ENCODE results near the gene S1PR5. TPM values are rescaled to one million over a fixed set of nuclear protein-coding genes. Genes with fewer than 3 reads are reported as not detected.
"Not testable (repeated sequence)": the region's sequence is repeated elsewhere in the genome, so short reads cannot be mapped to it uniquely, and the experiment has no call there.

The S1PR5 gene
- polyA plus RNA-seq, 3 donors, result 0.18 to 0.46 TPM; not detected in 1

- peak within 1 kb of the TSS; percentile 28 to 83 for H3K27ac ChIP-seq (ENCODE audit: low read depth in 1 of 2, low read length in 2 of 2)
- H3K9ac ChIP-seq (ENCODE audit: insufficient read depth, low read length, poor library complexity, severe bottlenecking), result peak within 1 kb of the TSS; percentile 88
- H2AFZ ChIP-seq (ENCODE audit: insufficient read depth, low read depth, low read length, poor library complexity, severe bottlenecking), result peak within 1 kb of the TSS; percentile 95
- DNase-seq, result peak; percentile 55 to 74 (median 66)
- H3K4me2 ChIP-seq (replicated peaks; ENCODE audit: extremely low read depth, low read length, poor library complexity, severe bottlenecking), result peak within 1 kb of the TSS; percentile 89
- peaks cover 15% of the 10 kb centered on the region for H4K20me1 ChIP-seq (ENCODE audit: insufficient read depth, low read length)
- H3K79me2 ChIP-seq (ENCODE audit: insufficient read depth, low read length), result peaks cover 30% of the 10 kb centered on the region
- Mint-ChIP-seq H3K27ac (peak within 1 kb of the TSS in 6 of 7 donors; percentile 35 to 89 (median 76)), H3K36me3 (peaks cover 11 to 16% of the 10 kb centered on the region in 2 donors), H3K9me3 (peaks cover 0 to 3% (median 0%) of the 10 kb centered on the region in 7 donors), H3K27me3 (ENCODE audit: low read depth in 3 of 3) (peaks cover 2 to 6% (median 5%) of the 10 kb centered on the region in 3 donors), H3K4me1 (peaks cover 27% of the 10 kb centered on the region), H3K4me3 (peak within 1 kb of the TSS; percentile 84 to 90)
- under 1% methylated on average over 71 of the region's 79 CpGs for WGBS (ENCODE audit: insufficient coverage)
- H3K4me3 ChIP-seq (replicated peaks in 1 of 3; ENCODE audit: low read depth in 2 of 3, low read length in 3 of 3), result peak within 1 kb of the TSS; percentile 76 to 95 (median 80)
- H3K4me1 ChIP-seq (ENCODE audit: control insufficient read depth in 1 of 2, insufficient read depth in 2 of 2, low read length in 2 of 2), result peaks cover 24 to 33% of the 10 kb centered on the region in 2 donors
- no peak for TF ChIP-seq CTCF (IDR thresholded peaks at IDR 0.05)
- no peaks in the 10 kb centered on the region for H3K27me3 ChIP-seq (ENCODE audit: control insufficient read depth in 2 of 2, insufficient read depth in 2 of 2, low read length in 2 of 2)
- no peaks in the 10 kb centered on the region for H3K9me3 ChIP-seq (replicated peaks in 1 of 2; ENCODE audit: control insufficient read depth in 1 of 2, insufficient read depth in 1 of 2, low read length in 2 of 2)
- H3K36me3 ChIP-seq (replicated peaks in 1 of 2; ENCODE audit: control insufficient read depth in 1 of 2, insufficient read depth in 2 of 2, low read length in 2 of 2), result peaks cover 15 to 19% of the 10 kb centered on the region in 2 donors
- intact Hi-C loops (cut with micrococcal nuclease), result loop anchor here in 1 of 2 donors (2.0 to 5.0 kb wide), 3 partner anchors 17 to 154 kb away; partner anchors contain the start of gene KRI1
Observed at GRCh38 chr19:10543420-10544241, 26.4 kb upstream of the S1PR5 start, which contains the start of gene ATG4D. ATG4D (plus strand) TSS chr19:10543904; CDS start chr19:10544091, 187 bp downstream.

GRCh38 chr19:10543059-10543419 is 25.8 kb upstream of the S1PR5 start:
- Mint-ChIP-seq H3K36me3 (peaks cover 6 to 10% of the 10 kb centered on the region in 2 donors), H3K4me1 (peaks cover 33% of the 10 kb centered on the region), H3K27ac (peak overlapping the region in 5 of 7 donors; percentile 56 to 85 (median 71)), H3K27me3 (ENCODE audit: low read depth in 3 of 3) (peaks cover 2 to 12% (median 5%) of the 10 kb centered on the region in 3 donors), H3K9me3 (peaks cover 0 to 3% (median 0%) of the 10 kb centered on the region in 7 donors), H3K4me3 (peak overlapping the region; percentile 66 to 81)
- Histone ChIP-seq H3K36me3 (replicated peaks in 1 of 2; ENCODE audit: control insufficient read depth in 1 of 2, insufficient read depth in 2 of 2, low read length in 2 of 2) (peaks cover 10 to 13% of the 10 kb centered on the region in 2 donors), H3K27me3 (ENCODE audit: control insufficient read depth in 2 of 2, insufficient read depth in 2 of 2, low read length in 2 of 2) (peaks cover 0 to 3% of the 10 kb centered on the region in 2 donors), H3K4me3 (replicated peaks in 1 of 3; ENCODE audit: low read depth in 2 of 3, low read length in 3 of 3) (peak overlapping the region in 2 of 3 experiments; percentile 80 to 95), H3K9me3 (replicated peaks in 1 of 2; ENCODE audit: control insufficient read depth in 1 of 2, insufficient read depth in 1 of 2, low read length in 2 of 2) (no peaks in the 10 kb centered on the region), H3K4me2 (replicated peaks; ENCODE audit: extremely low read depth, low read length, poor library complexity, severe bottlenecking) (peak overlapping the region; percentile 89), H4K20me1 (ENCODE audit: insufficient read depth, low read length) (peaks cover 10% of the 10 kb centered on the region), H3K4me1 (ENCODE audit: control insufficient read depth in 1 of 2, insufficient read depth in 2 of 2, low read length in 2 of 2) (peaks cover 29 to 39% of the 10 kb centered on the region in 2 donors), H3K79me2 (ENCODE audit: insufficient read depth, low read length) (peaks cover 30% of the 10 kb centered on the region), H3K27ac (ENCODE audit: low read depth in 1 of 2, low read length in 2 of 2) (no peak overlapping the region), H3K9ac (ENCODE audit: insufficient read depth, low read length, poor library complexity, severe bottlenecking) (no peak overlapping the region), H2AFZ (ENCODE audit: insufficient read depth, low read depth, low read length, poor library complexity, severe bottlenecking) (peak overlapping the region; percentile 95)
- no peak for TF ChIP-seq CTCF (IDR thresholded peaks at IDR 0.05)
- 60% methylated on average over 2 of the region's 8 CpGs for WGBS (ENCODE audit: insufficient coverage)
- intact Hi-C loops (cut with micrococcal nuclease), result loop anchor here in 1 of 2 donors (2.0 to 5.0 kb wide), 2 partner anchors 24 to 154 kb away; partner anchors contain the start of gene KRI1
- no peak for DNase-seq

GRCh38 chr19:10539016-10539415 is 21.8 kb upstream of the S1PR5 start:
- DNase-seq, result peak in 2 of 3 donors; percentile 38 to 39
- H3K9me3 ChIP-seq (replicated peaks in 1 of 2; ENCODE audit: control insufficient read depth in 1 of 2, insufficient read depth in 1 of 2, low read length in 2 of 2); H3K27me3 ChIP-seq (ENCODE audit: control insufficient read depth in 2 of 2, insufficient read depth in 2 of 2, low read length in 2 of 2); H3K27ac ChIP-seq (ENCODE audit: low read depth in 1 of 2, low read length in 2 of 2); H3K79me2 ChIP-seq (ENCODE audit: insufficient read depth, low read length); H3K9me3 Mint-ChIP-seq; H4K20me1 ChIP-seq (ENCODE audit: insufficient read depth, low read length); H3K36me3 Mint-ChIP-seq; H3K36me3 ChIP-seq (replicated peaks in 1 of 2; ENCODE audit: control insufficient read depth in 1 of 2, insufficient read depth in 2 of 2, low read length in 2 of 2); H3K9ac ChIP-seq (ENCODE audit: insufficient read depth, low read length, poor library complexity, severe bottlenecking); intact Hi-C loops (cut with micrococcal nuclease): not testable (repeated sequence)
- 4% methylated on average over 5 of the region's 9 CpGs for WGBS (ENCODE audit: insufficient coverage)
- Histone ChIP-seq H3K4me3 (replicated peaks in 1 of 3; ENCODE audit: low read depth in 2 of 3, low read length in 3 of 3) (peak overlapping the region in 1 of 3 experiments; percentile 39), H3K4me2 (replicated peaks; ENCODE audit: extremely low read depth, low read length, poor library complexity, severe bottlenecking) (peak overlapping the region; percentile 48), H3K4me1 (ENCODE audit: control insufficient read depth in 1 of 2, insufficient read depth in 2 of 2, low read length in 2 of 2) (peaks cover 16 to 26% of the 10 kb centered on the region in 2 donors), H2AFZ (ENCODE audit: insufficient read depth, low read depth, low read length, poor library complexity, severe bottlenecking) (peak overlapping the region; percentile 32)
- Mint-ChIP-seq H3K4me3 (peak overlapping the region; percentile 80 to 94), H3K27me3 (ENCODE audit: low read depth in 3 of 3) (peaks cover 6 to 25% (median 15%) of the 10 kb centered on the region in 3 donors), H3K4me1 (peaks cover 19% of the 10 kb centered on the region), H3K27ac (peak overlapping the region in 3 of 7 donors; percentile 50 to 74 (median 53))

All from CD14-positive monocyte (primary cell).